Activated T-helper 1 cell treated with anti-CD3 and anti-CD28 coated beads, Interleukin-2, amount 50 U/mL, for 16 hours (primary cell): ENCODE results near the gene MYO15B.

Source experiments
- DNase-seq, 2 donors: peaks; one replicate each; pipeline ENCODE4 v3.0.0-alpha.2; 2020; ENCODE audit warnings: low read depth in 1 of 2, low spot score in 1 of 2

The MYO15B gene

DNA sequence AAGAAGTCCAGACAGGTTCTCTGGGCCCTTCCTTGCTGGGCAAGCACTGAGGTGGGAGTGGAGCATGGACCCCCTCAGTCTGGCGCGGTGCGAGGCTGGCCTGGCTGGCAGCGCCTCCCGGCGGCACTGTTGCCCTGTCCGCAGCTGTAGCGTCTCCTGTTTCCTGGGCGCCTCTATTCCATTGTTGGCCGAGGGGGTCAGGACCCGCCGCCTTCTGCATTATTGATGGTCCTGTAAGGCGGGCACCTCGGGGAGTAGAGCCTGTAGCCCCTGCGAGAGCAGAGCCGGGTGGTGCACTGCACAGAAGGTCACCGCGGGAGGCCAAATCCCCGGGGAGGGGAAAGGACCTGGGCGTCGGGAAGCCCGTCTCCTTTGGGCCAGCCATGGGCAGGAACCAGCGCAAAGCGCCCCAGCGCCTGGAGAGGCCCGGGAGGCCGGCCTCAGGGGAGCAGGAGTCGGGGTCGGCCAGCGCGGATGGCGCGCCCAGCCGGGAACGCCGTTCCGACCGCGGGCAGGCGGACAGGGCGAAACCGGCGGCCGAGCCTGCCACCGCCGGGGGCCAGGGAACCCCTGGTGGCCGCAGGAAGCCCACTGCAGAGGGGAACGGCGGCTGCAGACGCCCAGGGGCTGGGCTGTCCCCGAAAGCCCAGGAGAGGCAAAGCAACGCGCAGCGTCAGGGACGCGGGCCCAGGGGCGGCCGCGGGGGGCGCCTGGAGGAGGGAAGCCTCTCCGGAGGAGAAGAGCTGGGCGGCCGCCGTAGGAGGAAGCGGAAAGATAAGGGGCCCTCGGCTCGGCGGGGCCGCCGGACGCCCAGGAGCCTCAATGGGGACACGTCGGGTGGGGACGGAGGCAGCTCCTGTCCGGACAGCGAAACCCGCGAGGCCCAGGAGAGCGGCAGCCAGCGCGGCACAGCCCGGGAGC, at the start of gene MYO15B:
Gene MYO15B, plus strand, starts transcription at position 126 of the 921 bp plus-strand sequence. Its CDS starts 258 bp downstream, at position 384.
- peak; percentile 27 to 42 for DNase-seq

DNA sequence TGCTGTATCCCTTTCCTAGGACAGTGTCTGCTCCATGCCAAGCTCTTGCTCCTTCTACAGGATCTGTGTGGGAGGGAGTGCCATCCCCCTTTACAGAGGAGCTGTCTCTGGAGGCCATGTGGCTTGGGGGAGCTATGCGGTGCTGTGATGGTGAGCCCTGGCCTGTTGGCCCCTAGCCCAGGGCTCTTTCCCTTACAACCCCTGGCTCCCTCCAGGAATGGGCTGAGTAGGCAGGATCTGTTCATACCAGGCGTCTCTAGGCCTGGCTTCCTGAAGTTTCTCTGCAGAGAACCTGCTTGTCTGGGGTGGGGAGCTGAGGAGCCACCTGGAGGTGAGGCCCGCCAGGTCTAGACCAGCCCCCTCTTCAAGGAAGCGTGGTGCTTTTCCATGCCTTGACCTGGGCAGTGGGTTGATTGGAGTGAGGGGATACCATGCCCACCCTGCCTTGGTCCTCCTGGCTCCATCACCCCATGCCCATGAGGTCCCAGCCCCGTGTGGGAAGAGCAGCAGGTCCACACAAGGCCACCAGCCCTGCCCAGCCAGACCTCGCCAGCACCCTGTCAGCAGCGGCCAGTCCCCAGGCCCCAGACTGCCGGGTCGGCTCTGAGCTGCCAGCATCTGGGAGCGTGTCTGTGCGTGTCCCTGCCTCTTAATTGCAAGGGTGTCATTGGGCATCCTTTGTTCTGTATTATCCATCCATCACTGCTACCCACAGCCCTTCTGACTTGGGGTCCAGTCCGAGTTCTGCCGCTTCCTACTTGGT, 47.5 kb upstream of the MYO15B start:
- DNase-seq: no peak

DNA sequence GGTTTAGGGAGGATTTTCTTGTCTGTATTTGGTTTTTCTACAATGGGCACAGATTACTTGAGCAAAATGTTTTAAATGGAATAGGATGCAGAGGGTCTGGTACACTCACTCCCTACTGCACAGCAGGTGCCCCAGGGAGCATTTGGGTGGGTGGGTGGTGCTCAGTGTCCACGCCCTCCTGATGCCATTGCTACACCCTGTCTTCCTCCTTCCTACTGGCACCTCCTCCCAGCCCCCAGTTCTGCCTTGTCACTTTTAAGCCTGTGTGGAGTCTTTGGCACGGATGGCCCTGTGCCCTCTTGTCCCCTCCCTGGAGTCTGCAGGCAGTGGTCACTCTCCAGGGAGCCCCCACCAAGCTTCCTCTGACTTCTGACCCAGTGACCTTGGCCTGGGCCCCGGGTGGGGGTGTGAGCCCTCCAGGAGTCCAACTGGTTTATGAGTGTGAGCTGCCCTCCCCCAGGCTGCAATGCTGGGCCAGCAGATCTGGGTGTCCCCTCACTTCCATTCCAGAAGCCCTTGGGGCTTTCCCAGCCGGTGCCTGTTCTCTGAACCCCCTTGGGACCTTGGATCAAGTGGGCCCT, 46.6 kb upstream of the MYO15B start:
- DNase-seq: no peak

DNA sequence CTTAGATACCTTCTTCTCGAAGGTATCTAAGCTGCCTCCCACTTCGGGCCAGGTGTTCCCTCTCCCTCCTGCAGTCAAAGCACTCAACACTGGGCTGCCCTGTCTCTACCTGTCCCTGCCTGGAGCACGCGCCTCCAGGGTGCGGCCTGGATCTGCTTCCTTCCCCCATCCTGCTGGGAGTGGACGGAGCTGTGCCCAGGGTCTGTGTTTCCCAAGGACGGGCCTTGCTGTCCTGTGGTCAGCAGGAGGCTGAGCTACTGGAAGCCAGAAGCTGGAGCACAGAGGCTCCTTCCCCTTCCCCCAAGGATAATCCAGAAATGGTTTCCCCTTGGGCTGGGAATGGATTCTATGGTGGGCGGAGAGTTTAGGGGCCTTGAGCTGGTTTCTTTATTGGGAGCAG, 45.4 kb upstream of the MYO15B start:
- DNase-seq: no peak

DNA sequence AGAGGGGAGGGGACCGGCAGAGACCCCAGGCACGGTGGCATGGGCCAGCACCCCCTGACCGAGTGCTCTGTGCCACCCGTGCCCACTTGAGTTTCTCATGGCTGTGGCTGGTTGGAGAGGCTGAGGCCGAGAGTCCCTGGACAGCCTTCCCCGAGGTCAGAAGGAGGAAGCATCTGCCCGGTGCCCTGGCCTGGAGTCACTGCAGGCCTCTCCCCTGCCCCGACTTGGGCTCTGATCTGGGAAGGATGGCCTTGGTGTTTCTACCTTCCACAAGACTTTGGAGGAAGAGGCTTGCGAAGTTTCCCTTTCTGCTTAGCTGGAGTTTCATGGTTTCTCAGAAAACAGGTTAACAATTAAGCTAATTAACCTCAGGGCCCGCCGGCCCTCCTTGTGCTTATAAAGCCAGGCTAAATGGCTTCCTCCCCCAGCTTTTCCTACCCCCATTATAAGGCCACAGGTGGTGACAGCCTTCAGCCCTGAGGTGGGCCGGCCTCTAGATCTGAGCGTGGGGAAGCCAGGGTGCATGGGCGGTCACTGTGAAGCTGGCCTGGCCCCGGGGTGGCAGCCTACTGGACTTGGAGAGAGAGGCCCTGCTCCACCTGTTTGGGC, 44.8 kb upstream of the MYO15B start:
- DNase-seq: no peak

DNA sequence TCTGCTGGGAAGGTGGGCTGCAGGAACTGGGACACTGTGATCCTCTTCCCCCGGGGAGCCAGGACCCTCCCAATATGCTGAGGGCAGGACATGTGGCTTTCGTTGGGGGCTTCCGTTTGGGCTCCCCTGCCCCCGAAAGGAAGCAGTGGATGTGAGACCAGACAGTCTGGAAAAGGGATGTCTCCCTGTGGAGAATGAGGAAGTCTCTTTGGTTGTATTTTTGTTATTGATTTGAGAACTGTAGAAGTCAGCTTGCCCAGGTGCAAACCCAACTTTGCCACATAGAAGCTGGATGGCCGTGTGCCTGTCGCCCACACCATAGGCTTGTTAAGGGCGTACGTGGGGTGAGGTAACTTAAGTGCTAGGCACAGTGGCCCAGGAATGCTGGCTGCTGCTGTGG, 43.4 kb upstream of the MYO15B start:
- no peak for DNase-seq

DNA sequence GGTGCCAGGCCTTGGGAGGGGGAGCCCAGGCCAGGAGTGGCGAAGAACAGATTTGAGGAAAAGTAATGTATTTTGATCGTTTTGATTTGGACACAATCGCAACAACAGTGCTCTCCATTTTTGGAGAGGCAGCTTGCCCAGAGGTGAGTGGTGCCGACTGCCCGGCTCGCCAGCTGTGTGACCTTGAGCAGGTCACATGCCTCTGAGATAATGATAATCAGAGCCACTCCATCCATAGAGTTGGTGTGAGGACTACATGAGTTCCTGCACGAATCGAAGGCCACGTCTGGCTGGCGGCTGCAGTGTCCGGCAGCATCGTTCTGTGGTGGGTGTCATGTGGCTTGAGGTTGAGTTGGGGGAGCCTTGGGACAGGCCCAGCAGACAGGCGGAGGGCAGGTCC, 41.4 kb upstream of the MYO15B start:
- no peak for DNase-seq

DNA sequence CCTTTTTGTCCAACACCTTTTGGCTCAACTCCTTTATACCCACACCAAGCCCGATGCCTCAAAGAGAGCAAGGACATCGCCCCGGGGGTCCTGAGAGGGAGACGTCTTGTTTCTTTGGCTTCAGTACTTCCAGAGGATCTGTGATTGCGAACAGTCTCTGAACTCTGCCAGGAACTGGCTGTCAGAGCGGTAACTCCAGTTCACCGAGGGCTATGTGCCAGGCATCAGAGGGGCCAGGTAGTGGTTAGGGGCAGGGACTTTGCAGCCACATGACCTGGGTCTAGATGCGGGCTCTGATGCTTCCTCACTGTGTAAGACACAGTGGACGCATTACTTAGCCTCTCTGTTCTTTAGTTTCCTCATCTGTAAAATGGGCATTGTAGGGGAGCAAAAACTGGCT, 40.5 kb upstream of the MYO15B start:
- no peak for DNase-seq

DNA sequence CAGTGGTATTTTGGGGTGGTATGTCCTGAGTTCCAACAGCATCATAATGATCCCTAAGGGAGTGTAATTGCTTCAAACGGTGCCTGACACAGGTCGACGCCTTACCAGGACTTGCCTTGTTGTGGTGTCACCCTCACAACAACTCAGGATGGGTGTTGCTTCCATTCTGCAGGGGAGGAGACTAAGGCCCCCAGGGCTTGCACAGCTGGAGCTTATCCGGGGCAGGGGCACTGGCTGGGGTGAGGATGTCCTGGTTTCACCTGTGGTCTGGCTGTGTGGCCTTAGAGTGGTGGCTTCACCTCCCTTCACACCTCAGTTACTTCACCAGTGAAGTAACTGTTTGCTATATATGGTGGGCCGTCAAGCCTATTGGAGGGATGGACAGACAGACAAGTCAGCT, 38.8 kb upstream of the MYO15B start:
- no peak for DNase-seq

DNA sequence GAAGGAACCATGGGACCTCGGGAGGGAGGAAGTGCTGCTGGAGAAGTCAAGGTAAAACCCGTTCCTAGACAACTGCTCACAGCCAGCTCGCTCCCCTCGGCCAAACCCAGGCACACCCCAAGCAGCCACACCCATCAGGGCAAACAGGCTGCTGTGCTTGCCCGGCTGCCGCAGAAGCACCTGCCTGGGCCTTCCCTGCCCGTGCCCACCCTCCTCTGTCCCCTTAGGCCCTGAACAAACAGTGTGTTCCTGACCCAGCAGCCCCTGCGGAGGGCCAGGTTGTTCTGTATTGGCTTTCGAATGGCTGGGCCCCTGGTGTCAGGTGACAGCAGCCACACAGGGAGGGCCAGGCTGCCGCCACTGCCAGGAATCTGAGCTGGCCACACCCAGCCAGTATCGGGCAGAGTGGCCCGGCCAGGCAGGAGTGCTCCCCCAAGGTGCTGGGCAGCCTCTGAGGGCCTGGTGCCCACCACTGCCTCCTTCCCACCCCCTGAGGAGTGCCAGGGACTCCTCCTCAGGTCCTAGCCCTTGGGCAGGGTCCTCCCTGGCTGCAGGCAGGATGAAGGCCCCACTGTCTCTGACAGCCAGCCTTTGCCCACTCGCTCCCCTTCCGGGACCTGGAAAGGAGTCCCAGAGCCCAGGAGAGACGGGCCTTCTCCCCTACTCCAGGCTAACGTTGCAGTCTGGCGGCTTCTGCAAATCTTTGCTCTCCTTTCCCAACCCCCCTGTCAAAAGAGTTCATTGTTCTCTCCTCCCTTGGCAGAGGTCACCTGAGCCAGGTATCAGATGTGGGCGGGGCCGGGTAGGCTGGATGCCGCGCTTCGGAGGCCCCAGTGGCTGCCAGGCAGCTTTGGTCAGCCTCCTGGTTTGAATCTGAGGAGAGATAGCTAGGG, 38.1 kb upstream of the MYO15B start:
- DNase-seq: no peak

DNA sequence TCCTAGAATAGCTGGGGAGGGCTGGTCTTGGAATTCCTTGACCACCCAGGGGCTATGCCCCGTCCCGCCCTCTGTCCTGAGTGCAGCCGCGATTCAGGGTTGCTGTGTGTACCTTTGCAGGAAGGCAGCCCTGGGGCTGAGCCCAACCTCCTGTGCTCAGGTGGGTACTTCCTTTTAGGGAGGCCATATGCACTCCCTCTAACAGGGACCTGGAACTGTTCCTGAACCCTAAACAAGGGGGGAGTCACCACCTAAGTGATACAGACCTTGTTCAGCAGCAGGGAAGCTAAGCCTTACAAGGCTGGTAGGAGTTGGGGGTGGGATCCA, 37.5 kb upstream of the MYO15B start:
- no peak for DNase-seq

DNA sequence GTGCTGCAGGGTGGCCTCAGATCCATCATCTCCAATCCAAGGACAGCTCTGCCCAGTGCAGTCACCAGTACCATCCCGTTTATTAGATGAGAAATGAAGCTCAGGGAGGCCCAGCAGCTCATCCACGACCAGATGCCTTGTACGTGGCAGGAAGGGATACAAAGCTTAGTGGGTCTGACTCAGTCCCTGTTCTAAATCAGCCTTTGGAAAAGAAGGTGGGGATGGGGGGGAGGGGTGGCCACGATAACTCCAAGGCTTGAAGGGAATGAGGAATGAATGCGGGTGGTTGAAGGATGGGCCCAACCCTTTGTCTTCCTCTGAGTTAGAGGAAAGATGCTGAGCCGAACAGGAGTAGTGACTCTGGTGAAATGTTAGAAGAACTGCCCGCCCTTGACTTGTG, 36.3 kb upstream of the MYO15B start:
- DNase-seq: no peak

DNA sequence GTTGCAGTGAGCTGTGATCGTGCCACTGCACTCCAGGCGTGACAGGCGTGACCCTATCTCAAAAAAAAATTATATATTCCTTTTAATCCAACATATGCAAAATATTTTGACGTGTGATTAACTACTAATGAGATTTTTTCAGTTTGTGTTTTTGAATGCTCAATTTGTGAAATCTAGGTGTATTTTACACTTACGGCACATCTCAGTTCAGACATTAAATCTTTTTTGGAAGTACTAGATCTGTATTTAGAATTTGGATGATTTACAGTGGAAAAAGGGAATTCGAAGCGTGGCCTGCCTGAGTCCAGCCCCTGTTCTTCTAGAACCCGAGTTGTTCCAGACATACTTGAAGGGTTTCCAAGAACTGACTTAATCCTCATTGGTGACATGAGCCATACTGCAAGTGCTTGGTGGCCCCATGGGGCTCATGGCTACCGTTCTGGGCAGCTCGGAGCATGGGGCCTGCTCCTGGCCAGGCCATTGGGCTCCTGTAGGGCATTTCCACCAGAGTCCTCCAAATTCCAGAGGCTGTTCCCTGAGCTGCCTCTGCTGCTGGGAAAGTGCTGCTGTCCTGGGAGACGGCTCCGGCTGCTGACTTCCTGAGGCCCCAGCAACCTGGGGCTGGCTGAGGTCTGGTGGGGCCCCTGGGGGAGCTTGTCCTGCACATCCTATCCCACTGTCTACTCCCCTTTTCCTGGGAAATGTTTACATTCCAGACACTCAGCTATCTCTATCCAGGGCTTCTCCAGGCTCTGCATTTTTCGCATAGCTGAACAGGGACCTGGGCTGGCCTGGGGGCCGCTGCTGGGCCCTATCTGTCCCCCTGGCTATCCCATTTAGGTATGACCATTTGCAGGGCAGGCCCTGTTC, 34.9 kb upstream of the MYO15B start:
- no peak for DNase-seq

DNA sequence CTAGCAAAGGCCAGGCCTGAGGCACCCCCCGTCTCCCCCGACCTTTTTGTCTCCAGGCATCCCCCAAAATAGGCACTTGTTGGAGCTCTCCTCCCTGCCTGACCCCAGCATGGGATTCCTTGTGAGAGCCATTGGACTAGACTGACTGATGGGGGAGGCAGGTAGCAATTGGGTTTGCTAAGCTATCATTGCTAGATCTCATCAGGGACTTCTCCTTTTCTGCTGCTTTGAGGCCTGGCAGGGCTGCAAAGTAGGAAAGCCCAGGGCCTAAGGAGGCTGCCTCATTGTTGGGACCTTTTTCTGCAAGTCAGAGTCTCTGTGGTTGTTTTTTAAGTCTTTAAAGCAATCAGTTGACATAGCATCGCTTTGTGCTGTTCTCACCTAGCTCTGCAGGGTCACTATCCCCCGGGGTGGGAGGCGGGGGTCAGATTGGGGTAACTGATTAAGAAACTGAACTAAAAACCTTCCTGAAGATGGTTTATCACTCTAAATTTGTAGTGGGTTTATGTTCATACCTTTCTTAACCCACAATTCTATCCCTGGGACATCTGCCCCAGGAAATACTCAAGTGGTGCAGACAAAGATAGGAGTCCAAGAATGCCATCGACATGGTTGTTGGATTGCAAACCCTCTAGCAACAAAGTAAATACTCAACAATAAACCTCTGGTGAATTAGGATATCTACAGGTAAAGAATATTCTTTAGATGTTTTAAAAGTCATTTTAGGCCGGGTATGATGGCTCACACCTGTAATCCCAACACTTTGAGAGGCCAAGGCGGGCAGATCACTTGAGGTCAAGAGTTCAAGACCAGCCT, 34.1 kb upstream of the MYO15B start:
- DNase-seq: no peak

DNA sequence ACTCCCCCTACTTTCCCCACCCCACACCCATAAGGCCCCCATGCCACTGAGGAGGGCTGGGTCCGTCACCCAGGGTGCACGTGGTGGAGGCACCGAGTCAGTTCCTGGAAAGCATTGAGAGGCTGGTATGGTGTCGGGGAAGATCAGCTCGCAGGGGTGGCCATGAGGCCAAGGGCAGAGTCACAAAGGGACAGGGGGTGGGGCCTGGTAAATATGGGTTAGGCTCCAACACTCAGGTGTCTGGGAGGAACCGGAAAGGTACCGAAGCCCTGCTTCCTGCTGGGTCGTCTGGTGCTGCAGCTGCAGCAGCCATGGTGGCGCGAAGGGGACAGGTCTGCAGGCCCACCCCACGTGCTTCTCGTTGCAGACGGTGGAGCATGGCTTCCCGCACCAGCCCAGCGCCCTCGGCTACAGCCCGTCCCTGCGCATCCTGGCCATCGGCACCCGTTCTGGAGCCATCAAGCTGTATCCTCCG, 31.9 kb upstream of the MYO15B start:
- no peak for DNase-seq

DNA sequence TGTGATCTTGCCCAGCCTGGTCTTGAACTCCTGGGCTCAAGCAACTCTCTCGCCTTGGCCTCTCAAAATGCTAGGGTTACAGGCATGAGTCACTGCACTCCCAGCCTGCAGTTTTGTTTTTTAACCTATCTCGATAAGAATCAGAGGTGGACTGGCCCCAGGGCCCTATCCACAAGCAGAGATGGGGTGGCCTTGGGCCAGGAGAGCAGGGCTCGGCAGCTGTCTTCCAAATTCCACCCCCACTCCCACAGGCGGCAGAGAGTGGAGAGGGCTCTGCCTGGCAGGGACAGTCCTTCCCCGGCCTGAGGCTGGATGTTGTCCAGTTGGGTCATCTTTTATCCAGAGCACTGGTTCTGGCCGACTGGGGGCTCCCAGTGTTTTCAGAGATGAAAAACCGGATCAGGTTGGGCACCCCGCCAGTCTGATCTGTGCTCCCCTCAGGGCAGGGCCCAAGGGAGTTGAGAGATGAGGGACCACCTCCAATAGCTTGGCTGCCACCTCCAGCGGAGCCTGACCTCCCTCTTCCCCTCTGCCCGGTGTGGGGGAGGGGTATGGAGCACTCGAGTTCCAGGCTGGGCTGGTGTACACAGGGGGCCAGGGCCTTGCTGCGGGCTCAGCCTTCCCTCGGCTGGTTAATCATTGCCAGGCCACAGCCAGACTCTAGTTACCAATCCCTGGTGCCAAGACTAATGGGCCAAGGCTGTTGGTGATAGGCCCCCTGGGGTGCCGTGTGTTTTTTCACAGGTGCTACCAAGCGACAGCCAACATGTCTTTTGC, 30.3 kb upstream of the MYO15B start:
- no peak for DNase-seq

DNA sequence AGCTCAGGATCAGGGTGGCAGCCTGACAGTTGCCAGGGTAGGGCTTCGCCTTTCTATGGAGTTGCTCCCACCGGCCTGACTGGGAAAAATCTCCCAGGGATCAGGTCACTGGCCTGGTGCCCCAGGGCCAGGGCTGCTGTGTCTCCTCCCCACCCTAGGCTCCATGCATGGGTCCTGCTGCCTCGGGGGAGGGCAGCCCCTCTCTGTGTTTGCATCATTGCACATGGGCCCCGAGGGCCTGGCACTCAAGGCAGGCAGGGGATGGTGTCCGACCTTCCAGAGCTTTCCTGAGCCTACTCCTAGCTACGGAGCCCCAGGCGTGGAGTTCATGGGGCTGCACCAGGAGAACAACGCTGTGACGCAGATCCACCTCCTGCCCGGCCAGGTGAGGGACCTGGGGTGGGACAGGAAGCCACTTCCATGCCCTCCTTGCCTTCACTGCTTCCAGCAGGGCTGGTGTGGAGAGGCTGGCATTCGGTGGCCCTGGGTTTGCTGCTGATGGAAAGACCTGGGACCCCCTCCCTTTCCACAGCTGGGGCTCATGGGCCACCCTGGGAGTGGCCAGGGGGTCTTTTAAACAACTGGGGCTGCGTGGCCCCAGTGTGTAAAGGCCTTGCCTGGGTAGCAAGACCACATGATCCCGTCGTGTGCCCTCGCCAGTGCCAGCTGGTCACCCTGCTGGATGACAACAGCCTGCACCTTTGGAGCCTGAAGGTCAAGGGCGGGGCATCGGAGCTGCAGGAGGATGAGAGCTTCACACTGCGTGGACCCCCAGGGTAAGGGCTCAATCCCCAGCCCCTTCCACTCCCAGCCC, 29.5 kb upstream of the MYO15B start:
- DNase-seq: no peak
